Measurements from ENCODE around the gene ZIK1.

GRCh38 chr19:57557659-57558058 is 26.3 kb upstream of the ZIK1 start:
- TF ChIP-seq CTCF (IDR thresholded peaks at IDR 0.05) = no peak
- no peak for TF ChIP-seq POLR2AphosphoS5 (IDR thresholded peaks at IDR 0.05; ENCODE audit: low read depth, low read length)
- TF ChIP-seq REST (IDR thresholded peaks at IDR 0.05; ENCODE audit: insufficient read depth in 1 of 2, low read depth in 2 of 2, low read length in 1 of 2) = no peak
- TF ChIP-seq SIN3A (IDR thresholded peaks at IDR 0.05; ENCODE audit: borderline replicate concordance, insufficient read depth, low read depth, low read length) = no peak
